Astrocyte of the spinal cord (primary cell): Measurements from ENCODE around the gene CALCOCO1.

Source experiments
- DNase-seq: peaks from one replicate; pipeline ENCODE4 v3.0.0; 2011; ENCODE audit warnings: low read depth, low spot score
- H3K4me3 ChIP-seq: 2 replicates; pipeline ENCODE4 v1.5.1; 2011; ENCODE audit warnings: low read depth, mild to moderate bottlenecking, low read length, moderate library complexity
- in situ Hi-C: cut with HindIII; loops from 2 replicates; pipeline ENCODE4 v1.10.0; 2017; ENCODE audit warnings: low sequenced_read_pairs
- TF ChIP-seq, protein P1 (sequence below): IDR thresholded peaks from 2 replicates; pipeline ENCODE4 v1.5.1; 2012; ENCODE audit warnings: low read depth, mild to moderate bottlenecking, low read length, inconsistent platforms

Gene CALCOCO1

DNA sequence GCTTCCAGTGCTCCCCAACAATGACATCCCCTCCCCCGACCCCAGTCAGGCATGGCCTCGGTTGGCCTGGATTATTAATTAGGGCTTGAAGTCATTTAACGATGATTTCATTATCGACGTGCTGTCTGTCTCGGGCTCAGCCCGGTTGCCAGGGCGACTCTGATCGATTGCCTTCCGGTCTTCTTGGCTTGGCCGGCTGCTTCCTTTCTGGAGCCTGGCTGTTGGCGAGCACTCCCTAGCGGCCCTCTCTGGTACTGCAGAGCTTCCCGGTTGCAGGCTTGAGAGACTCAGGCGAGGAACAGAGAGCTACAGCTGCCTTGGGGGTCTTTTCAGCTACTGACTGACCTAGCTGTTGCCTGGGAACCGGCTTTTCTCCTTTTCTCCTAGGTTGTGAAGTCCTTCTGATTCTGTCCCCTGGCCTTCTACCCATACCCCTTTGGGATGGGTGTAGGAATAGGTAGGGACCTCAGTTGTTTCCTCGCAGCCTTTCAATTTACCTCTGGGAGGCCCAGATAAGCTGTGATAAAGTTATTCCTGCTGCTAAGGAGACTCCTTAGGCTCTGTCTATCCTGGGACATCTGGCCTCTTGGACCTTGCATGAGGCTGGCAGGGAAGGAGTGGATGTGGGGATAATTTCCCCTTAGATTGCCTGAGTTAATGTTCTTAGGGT is 30.0 kb upstream of the CALCOCO1 start:
- TF ChIP-seq, protein P1, sequence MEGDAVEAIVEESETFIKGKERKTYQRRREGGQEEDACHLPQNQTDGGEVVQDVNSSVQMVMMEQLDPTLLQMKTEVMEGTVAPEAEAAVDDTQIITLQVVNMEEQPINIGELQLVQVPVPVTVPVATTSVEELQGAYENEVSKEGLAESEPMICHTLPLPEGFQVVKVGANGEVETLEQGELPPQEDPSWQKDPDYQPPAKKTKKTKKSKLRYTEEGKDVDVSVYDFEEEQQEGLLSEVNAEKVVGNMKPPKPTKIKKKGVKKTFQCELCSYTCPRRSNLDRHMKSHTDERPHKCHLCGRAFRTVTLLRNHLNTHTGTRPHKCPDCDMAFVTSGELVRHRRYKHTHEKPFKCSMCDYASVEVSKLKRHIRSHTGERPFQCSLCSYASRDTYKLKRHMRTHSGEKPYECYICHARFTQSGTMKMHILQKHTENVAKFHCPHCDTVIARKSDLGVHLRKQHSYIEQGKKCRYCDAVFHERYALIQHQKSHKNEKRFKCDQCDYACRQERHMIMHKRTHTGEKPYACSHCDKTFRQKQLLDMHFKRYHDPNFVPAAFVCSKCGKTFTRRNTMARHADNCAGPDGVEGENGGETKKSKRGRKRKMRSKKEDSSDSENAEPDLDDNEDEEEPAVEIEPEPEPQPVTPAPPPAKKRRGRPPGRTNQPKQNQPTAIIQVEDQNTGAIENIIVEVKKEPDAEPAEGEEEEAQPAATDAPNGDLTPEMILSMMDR = peak; percentile 94
- H3K4me3 ChIP-seq = no peak overlapping the region
- DNase-seq = peak; percentile 47
- in situ Hi-C loops = no loop called here

DNA sequence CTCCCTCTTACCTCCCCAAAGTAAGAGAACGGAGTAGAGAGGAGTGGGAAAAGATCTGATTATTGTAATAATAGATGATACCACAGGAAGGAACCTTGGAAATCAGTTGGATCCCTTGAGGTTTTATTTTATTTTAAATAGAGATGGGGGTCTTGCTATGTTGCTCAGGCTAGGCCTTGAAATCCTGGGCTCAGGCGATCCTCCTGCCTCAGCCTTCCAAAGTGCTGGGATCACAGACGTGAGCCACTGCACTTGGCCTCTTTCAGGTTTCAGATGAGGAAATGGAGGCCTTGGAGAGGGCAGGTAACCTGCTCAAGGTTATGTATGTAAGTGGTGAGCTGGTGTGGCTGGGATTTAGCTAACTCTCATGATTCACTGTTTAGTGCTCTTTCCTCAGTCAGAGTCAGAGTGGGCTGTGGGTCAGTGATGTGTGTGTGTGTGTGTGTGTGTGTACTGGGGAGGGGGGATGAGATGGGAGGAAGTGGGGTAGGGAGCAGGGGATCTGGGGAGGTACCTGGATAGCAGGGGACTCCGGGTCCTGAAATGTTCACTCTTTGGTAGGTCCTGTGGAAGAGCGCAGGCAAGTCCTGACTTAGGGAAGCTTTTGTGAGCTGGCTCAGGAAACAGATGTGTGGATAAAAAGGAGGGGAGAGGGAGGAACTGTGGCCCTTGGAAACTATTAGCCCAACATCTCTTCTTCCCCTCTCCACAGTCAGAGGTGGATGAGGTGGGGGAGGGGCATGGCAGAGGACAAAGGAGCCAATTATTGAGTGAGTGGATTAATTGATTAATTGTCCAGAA is 29.2 kb upstream of the CALCOCO1 start:
- DNase-seq = no peak
- TF ChIP-seq, protein P1 = no peak
- no peak overlapping the region for H3K4me3 ChIP-seq

DNA sequence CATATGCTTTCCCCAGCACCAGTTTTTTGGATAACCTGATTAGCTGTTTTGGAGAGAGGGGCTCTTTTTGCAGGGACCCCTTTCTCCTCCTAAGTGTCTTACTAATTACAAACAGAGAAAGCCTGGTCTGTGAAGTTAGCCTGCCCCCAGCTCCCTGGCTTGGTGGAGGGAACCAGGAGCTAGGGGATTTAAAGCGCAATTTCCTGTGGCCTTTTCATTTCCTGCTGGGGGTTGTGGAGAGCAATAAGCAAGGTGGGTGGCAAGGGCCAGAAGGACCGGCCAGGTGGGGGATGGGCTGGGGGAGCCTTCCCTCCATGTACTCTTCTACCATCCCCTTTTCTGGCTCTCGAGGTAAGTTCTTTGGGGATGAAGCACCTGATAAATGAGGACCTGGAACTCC is 28.6 kb upstream of the CALCOCO1 start:
- TF ChIP-seq, protein P1 = no peak
- no peak for DNase-seq
- H3K4me3 ChIP-seq = no peak overlapping the region
- in situ Hi-C loops = no loop called here

More for the DNA sequence above, 29.2 kb upstream of the CALCOCO1 start:
- in situ Hi-C loops = no loop called here

DNA sequence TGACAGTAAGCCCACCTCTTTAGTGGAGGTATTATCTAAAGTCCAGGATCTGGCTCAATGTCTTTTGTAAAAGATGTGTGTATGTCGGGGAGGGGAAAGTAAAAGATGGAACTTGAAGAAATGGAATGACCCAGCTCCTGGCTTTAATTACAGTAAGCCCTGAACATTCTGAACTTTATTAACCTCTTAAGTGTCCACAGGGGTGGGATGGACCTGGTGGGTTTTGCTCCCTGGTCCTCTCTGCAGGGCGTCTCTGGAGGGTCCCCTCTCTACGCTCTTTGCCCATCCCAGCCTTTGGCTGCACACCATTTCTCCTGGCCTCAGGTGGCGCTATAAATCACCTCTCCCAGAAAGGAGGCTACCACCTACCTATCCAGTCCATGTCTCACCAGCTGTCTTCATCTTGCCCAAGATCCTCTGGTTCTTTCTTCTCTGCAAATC is 28.2 kb upstream of the CALCOCO1 start:
- TF ChIP-seq, protein P1 = no peak
- DNase-seq = no peak
- no peak overlapping the region for H3K4me3 ChIP-seq
- in situ Hi-C loops = no loop called here

DNA sequence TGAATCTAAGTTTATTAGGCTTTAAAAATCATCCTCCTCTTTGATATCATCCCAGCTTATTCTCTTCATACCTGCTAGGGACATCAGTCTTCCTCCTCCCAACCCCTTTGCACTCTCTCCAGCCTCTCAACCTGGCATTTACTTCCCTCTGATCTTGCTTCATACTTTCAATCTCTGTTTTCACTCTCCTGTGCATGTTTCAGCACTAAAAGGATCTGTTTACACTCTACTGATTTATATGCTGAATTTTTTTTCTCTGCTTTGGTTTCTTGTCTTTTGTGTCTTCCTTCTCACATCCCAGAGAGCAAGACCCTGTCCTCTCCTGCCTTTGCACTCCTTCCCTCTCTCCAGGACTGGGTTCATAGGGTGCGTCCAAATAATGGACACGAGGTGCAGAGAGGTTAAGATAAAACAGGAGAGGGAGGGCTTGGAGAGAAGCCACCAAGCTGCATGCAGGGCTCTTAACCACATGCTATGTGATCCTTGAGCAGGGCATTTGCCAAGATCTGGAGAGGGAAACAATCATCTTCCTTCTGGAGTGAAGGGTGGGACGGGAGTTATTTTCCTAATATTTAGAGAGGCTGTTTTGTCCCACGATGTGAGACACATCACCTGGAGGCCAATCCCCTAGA is 27.5 kb upstream of the CALCOCO1 start:
- TF ChIP-seq, protein P1 = no peak
- in situ Hi-C loops = no loop called here
- H3K4me3 ChIP-seq = no peak overlapping the region
- peak; percentile 40 for DNase-seq

DNA sequence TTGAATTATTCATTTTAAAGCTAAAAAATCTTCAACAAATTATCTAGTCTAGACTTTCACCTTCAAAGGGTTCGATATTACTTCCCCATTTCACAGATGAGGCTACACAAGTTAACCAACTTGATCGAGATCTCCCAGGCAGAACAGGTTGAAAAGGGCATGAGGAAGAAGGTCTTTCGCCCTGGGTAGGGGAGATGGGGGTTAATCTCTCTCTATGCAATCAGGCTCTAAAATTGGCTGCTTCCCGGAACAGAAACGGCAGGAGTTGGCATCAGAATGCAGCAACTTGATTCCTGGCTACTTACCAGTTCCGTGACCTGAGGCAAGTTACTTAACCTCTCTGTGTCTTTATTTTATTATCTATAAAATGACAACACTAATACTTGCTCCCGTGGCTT is 26.9 kb upstream of the CALCOCO1 start:
- no peak for DNase-seq
- in situ Hi-C loops = no loop called here
- no peak overlapping the region for H3K4me3 ChIP-seq
- TF ChIP-seq, protein P1 = no peak
